Measurements from ENCODE around the gene CALML3.

- no peak for TF ChIP-seq CTCF (conservative IDR thresholded peaks at IDR 0.05; ENCODE audit: low read length)
- no peak for TF ChIP-seq EZH2phosphoT487 (IDR thresholded peaks at IDR 0.05; ENCODE audit: borderline replicate concordance, low read depth, low read length)
These were observed 39.9 kb downstream of the CALML3 start for GRCh38 chr10:5564537-5565204.
